Large intestine (tissue), 3 donors: ENCODE measurements around the gene GPR78. TPM values are rescaled to one million over a fixed set of nuclear protein-coding genes. Genes with fewer than 3 reads are reported as not detected.
A peak's percentile ranks its signal among the peaks of the same experiment; 100 is the strongest.

Source experiments
- DNase-seq, 2 donors: peaks; one replicate each; pipeline versions ENCODE4 v3.0.0 to v3.0.0-alpha.2; 2013
- H3K27ac ChIP-seq: one replicate; pipeline ENCODE4 v1.5.1; 2013; ENCODE audit warnings: low read length
- H3K27me3 ChIP-seq: 2 replicates; pipeline ENCODE4 v1.6.1; 2013; ENCODE audit warnings: low read length; ENCODE audit not compliant: control insufficient read depth, insufficient read depth
- H3K36me3 ChIP-seq: 2 replicates; pipeline ENCODE4 v1.6.1; 2013; ENCODE audit warnings: low read length; ENCODE audit not compliant: control insufficient read depth, insufficient read depth
- H3K4me1 ChIP-seq: one replicate; pipeline ENCODE4 v1.6.1; 2013; ENCODE audit warnings: low read length; ENCODE audit not compliant: control insufficient read depth, insufficient read depth
- H3K4me3 ChIP-seq: one replicate; pipeline ENCODE4 v1.5.1; 2013; ENCODE audit warnings: low read length
- H3K9me3 ChIP-seq: one replicate; pipeline ENCODE4 v1.6.1; 2013; ENCODE audit warnings: mild to moderate bottlenecking, low read depth, low read length, moderate library complexity; ENCODE audit not compliant: control insufficient read depth
- WGBS: methylation state at CpG from one replicate; pipeline ENCODE4 v1.1.5; 2013; ENCODE audit warnings: low lambda C conversion rate; ENCODE audit not compliant: insufficient coverage; 5-methylcytosine and 5-hydroxymethylcytosine counted together
- polyA plus RNA-seq: library from polyadenylated mRNA; unstranded; fragments of 120-200 nt; gene quantifications from one replicate; pipeline ENCODE4 v1.2.1, GENCODE V29; 2013

Gene GPR78
- polyA plus RNA-seq, 1 donor: 0.09 TPM

GRCh38 chr4:8554555-8555100, 25.6 kb upstream of the GPR78 start:
- Histone ChIP-seq H3K4me1 (no peaks in the 10 kb centered on the region), H3K4me3 (no peak overlapping the region), H3K27me3 (no peaks in the 10 kb centered on the region), H3K9me3 (no peaks in the 10 kb centered on the region), H3K27ac (no peak overlapping the region), H3K36me3 (no peaks in the 10 kb centered on the region)
- no peak for DNase-seq
- no CpG with 5 or more reads among the region's 17 CpGs for WGBS

GRCh38 chr4:8555716-8556115, 24.5 kb upstream of the GPR78 start:
- H3K9me3 ChIP-seq: no peaks in the 10 kb centered on the region
- no peak for DNase-seq
- 63% methylated on average over 1 of the region's 5 CpGs for WGBS
- no peaks in the 10 kb centered on the region for H3K27me3 ChIP-seq
- no peaks in the 10 kb centered on the region for H3K36me3 ChIP-seq
- no peak overlapping the region for H3K4me3 ChIP-seq
- H3K4me1 ChIP-seq: no peaks in the 10 kb centered on the region
- H3K27ac ChIP-seq: no peak overlapping the region

GRCh38 chr4:8556341-8557150, 23.6 kb upstream of the GPR78 start:
- Histone ChIP-seq H3K4me1 (no peaks in the 10 kb centered on the region), H3K27ac (no peak overlapping the region), H3K4me3 (no peak overlapping the region), H3K9me3 (no peaks in the 10 kb centered on the region), H3K36me3 (no peaks in the 10 kb centered on the region), H3K27me3 (no peaks in the 10 kb centered on the region)
- 80% methylated on average over 1 of the region's 17 CpGs for WGBS
- no peak for DNase-seq

- no peak overlapping the region for H3K4me3 ChIP-seq
- no peak for DNase-seq
- no peaks in the 10 kb centered on the region for H3K27me3 ChIP-seq
- WGBS: 73% methylated on average over 1 of the region's 21 CpGs
- no peaks in the 10 kb centered on the region for H3K9me3 ChIP-seq
- no peak overlapping the region for H3K27ac ChIP-seq
- no peaks in the 10 kb centered on the region for H3K36me3 ChIP-seq
- no peaks in the 10 kb centered on the region for H3K4me1 ChIP-seq
Observed at GRCh38 chr4:8557151-8558076, 22.8 kb upstream of the GPR78 start.

- no peaks in the 10 kb centered on the region for H3K9me3 ChIP-seq
- H3K4me1 ChIP-seq: no peaks in the 10 kb centered on the region
- H3K27ac ChIP-seq: no peak overlapping the region
- no peaks in the 10 kb centered on the region for H3K36me3 ChIP-seq
- H3K27me3 ChIP-seq: no peaks in the 10 kb centered on the region
- H3K4me3 ChIP-seq: no peak overlapping the region
- WGBS: no CpG with 5 or more reads among the region's 21 CpGs
- DNase-seq: no peak
Observed at GRCh38 chr4:8558080-8558960, 21.9 kb upstream of the GPR78 start.

- no peaks in the 10 kb centered on the region for H3K36me3 ChIP-seq
- no CpG with 5 or more reads among the region's 11 CpGs for WGBS
- H3K9me3 ChIP-seq: no peaks in the 10 kb centered on the region
- no peaks in the 10 kb centered on the region for H3K4me1 ChIP-seq
- no peak for DNase-seq
- H3K27ac ChIP-seq: no peak overlapping the region
- no peak overlapping the region for H3K4me3 ChIP-seq
- no peaks in the 10 kb centered on the region for H3K27me3 ChIP-seq
Observed at GRCh38 chr4:8559011-8559410, 21.2 kb upstream of the GPR78 start.

GRCh38 chr4:8559524-8560264, 20.5 kb upstream of the GPR78 start:
- WGBS: no CpG with 5 or more reads among the region's 12 CpGs
- no peaks in the 10 kb centered on the region for H3K4me1 ChIP-seq
- no peak for DNase-seq
- H3K36me3 ChIP-seq: no peaks in the 10 kb centered on the region
- H3K27me3 ChIP-seq: no peaks in the 10 kb centered on the region
- H3K9me3 ChIP-seq: no peaks in the 10 kb centered on the region
- H3K27ac ChIP-seq: no peak overlapping the region
- no peak overlapping the region for H3K4me3 ChIP-seq

GRCh38 chr4:8560265-8561047, 19.7 kb upstream of the GPR78 start:
- Histone ChIP-seq H3K9me3 (no peaks in the 10 kb centered on the region), H3K36me3 (no peaks in the 10 kb centered on the region), H3K27ac (no peak overlapping the region), H3K4me1 (no peaks in the 10 kb centered on the region), H3K27me3 (no peaks in the 10 kb centered on the region), H3K4me3 (no peak overlapping the region)
- WGBS: no CpG with 5 or more reads among the region's 16 CpGs
- peak; percentile 39 to 67 for DNase-seq

- WGBS: 75% methylated on average over 1 of the region's 1 CpG
- Histone ChIP-seq H3K27ac (no peak overlapping the region), H3K9me3 (no peaks in the 10 kb centered on the region), H3K4me3 (no peak overlapping the region), H3K4me1 (no peaks in the 10 kb centered on the region), H3K27me3 (no peaks in the 10 kb centered on the region), H3K36me3 (no peaks in the 10 kb centered on the region)
- no peak for DNase-seq
Observed at GRCh38 chr4:8564595-8564994, 15.6 kb upstream of the GPR78 start.
